Measurements from ENCODE around the gene USP47.

The USP47 gene

GRCh38 chr11:11862999-11863398 lies 21.2 kb downstream of the USP47 start:
- no peak for DNase-seq (ENCODE audit: low read depth in 2 of 2, low spot score in 1 of 2)

- no peak for DNase-seq (ENCODE audit: low read depth in 2 of 2, low spot score in 1 of 2)
Observed at GRCh38 chr11:11864332-11864731, 22.6 kb downstream of the USP47 start.

GRCh38 chr11:11864803-11865202 lies 23.0 kb downstream of the USP47 start:
- DNase-seq (ENCODE audit: low read depth in 2 of 2, low spot score in 1 of 2) = no peak

- no peak for DNase-seq (ENCODE audit: low read depth in 2 of 2, low spot score in 1 of 2)
Observed at GRCh38 chr11:11865449-11865848, 23.7 kb downstream of the USP47 start.

- DNase-seq (ENCODE audit: low read depth in 2 of 2, low spot score in 1 of 2) = no peak
Observed at GRCh38 chr11:11866203-11866602, 24.4 kb downstream of the USP47 start.

GRCh38 chr11:11867720-11868119 lies 25.9 kb downstream of the USP47 start:
- DNase-seq (ENCODE audit: low read depth in 2 of 2, low spot score in 1 of 2) = no peak

- no peak for DNase-seq (ENCODE audit: low read depth in 2 of 2, low spot score in 1 of 2)
Observed at GRCh38 chr11:11871991-11872401, 30.2 kb downstream of the USP47 start.

GRCh38 chr11:11876458-11876857 lies 34.7 kb downstream of the USP47 start:
- DNase-seq (ENCODE audit: low read depth in 2 of 2, low spot score in 1 of 2) = no peak

GRCh38 chr11:11880179-11880578 lies 38.4 kb downstream of the USP47 start:
- no peak for DNase-seq (ENCODE audit: low read depth in 2 of 2, low spot score in 1 of 2)

- DNase-seq (ENCODE audit: low read depth in 2 of 2, low spot score in 1 of 2) = no peak
Observed at GRCh38 chr11:11882539-11882938, 40.8 kb downstream of the USP47 start.

GRCh38 chr11:11884351-11884750 lies 42.6 kb downstream of the USP47 start:
- DNase-seq (ENCODE audit: low read depth in 2 of 2, low spot score in 1 of 2) = no peak

GRCh38 chr11:11884774-11885481 lies 43.2 kb downstream of the USP47 start:
- DNase-seq (ENCODE audit: low read depth in 2 of 2, low spot score in 1 of 2) = no peak

GRCh38 chr11:11894486-11894885 lies 52.7 kb downstream of the USP47 start:
- DNase-seq (ENCODE audit: low read depth in 2 of 2, low spot score in 1 of 2) = no peak

GRCh38 chr11:11895672-11896071 lies 53.9 kb downstream of the USP47 start:
- no peak for DNase-seq (ENCODE audit: low read depth in 2 of 2, low spot score in 1 of 2)

GRCh38 chr11:11898648-11899047 lies 56.9 kb downstream of the USP47 start:
- no peak for DNase-seq (ENCODE audit: low read depth in 2 of 2, low spot score in 1 of 2)

GRCh38 chr11:11899401-11899800 lies 57.6 kb downstream of the USP47 start:
- DNase-seq (ENCODE audit: low read depth in 2 of 2, low spot score in 1 of 2) = no peak

GRCh38 chr11:11901929-11902328 lies 60.2 kb downstream of the USP47 start:
- DNase-seq (ENCODE audit: low read depth in 2 of 2, low spot score in 1 of 2) = no peak

- no peak for DNase-seq (ENCODE audit: low read depth in 2 of 2, low spot score in 1 of 2)
Observed at GRCh38 chr11:11909727-11910126, 68.0 kb downstream of the USP47 start.

- DNase-seq (ENCODE audit: low read depth in 2 of 2, low spot score in 1 of 2) = no peak
Observed at GRCh38 chr11:11910541-11910940, 68.8 kb downstream of the USP47 start.

GRCh38 chr11:11913395-11913794 lies 71.6 kb downstream of the USP47 start:
- no peak for DNase-seq (ENCODE audit: low read depth in 2 of 2, low spot score in 1 of 2)

GRCh38 chr11:11915625-11916024 lies 73.9 kb downstream of the USP47 start:
- no peak for DNase-seq (ENCODE audit: low read depth in 2 of 2, low spot score in 1 of 2)

GRCh38 chr11:11916981-11917399 lies 75.2 kb downstream of the USP47 start:
- DNase-seq (ENCODE audit: low read depth in 2 of 2, low spot score in 1 of 2) = no peak

- no peak for DNase-seq (ENCODE audit: low read depth in 2 of 2, low spot score in 1 of 2)
Observed at GRCh38 chr11:11923828-11924227, 82.1 kb downstream of the USP47 start.
